Activated T-helper 17 cell treated with anti-CD3 and anti-CD28 coated beads, Interleukin-2, amount 50 U/mL, for 72 hours (primary cell): Measurements from ENCODE around the gene LARP4. TPM values are rescaled to one million over a fixed set of nuclear protein-coding genes. Genes with fewer than 3 reads are reported as not detected.
"Not testable (repeated sequence)": the region's sequence is repeated elsewhere in the genome, so short reads cannot be mapped to it uniquely, and the experiment has no call there.

Source experiments
- ATAC-seq: fragments of 150-1000 bp; cut with Tn5 transposase; replicated peaks from 2 replicates; pipeline ENCODE4 v1.10.0; 2021; ENCODE audit warnings: mild to moderate bottlenecking, moderate library complexity
- H3K27ac Mint-ChIP-seq: one replicate; pipeline ENCODE4 v1.8.0; 2022; ENCODE audit warnings: mixed read lengths
- H3K27me3 Mint-ChIP-seq: one replicate; pipeline ENCODE4 v1.8.0; 2022; ENCODE audit warnings: mixed read lengths
- H3K36me3 Mint-ChIP-seq: one replicate; pipeline ENCODE4 v1.8.0; 2022; ENCODE audit warnings: low read depth, mild to moderate bottlenecking, mixed read lengths
- H3K4me1 Mint-ChIP-seq: one replicate; pipeline ENCODE4 v1.8.0; 2022; ENCODE audit warnings: mixed read lengths
- H3K4me3 Mint-ChIP-seq: one replicate; pipeline ENCODE4 v1.8.0; 2022; ENCODE audit warnings: mild to moderate bottlenecking, mixed read lengths
- H3K9me3 Mint-ChIP-seq: one replicate; pipeline ENCODE4 v1.8.0; 2022; ENCODE audit warnings: mixed read lengths
- total RNA-seq, 2 donors: library from RNA; stranded (reverse); gene quantifications; one replicate each; pipeline ENCODE4 v1.2.3, GENCODE V29; 2022

Gene LARP4
- total RNA-seq, result 10 to 100 TPM; 35.2 to 80.7 TPM

DNA sequence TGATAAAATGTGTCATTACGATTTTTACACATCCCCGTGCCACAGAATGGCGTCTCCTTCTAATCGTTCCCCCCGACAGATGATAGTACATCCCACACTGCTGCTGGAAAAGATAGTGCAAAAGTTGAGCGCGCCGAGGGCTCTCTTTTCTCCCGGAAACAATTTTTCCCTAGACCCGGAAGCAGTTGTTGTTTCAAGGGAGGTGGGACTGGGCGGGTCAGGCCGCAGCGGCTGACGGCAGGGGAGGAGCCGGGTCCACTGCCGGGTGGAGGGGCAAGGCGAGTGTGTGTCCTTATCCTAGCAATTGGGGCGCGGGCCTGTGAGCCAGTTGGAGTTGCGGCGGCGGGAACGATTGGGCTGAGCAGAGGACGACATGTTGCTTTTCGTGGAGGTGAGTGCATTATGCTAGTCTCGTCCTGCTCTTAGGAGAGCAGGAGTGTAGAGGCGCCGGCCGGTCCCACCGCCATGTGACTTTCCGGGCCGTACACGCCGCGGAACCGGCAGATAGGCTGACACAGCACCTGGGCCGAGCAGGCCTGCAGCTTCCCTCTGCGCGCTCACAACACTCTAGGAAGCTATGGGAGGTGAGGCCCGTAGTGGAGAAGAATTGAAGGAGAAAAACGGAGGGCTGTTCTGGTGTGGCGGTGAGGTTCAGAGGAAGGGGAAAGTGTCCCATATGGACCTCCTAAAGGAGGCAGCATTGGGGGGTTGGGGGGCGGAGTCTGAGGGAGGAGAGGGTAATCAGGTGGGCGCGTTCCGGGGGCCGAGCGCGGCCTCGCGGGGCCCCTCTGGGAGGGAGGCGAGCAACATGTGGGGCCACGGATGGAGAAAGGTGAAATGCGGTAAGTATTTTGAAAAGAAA lies at the start of gene LARP4:
LARP4 (plus strand) TSS at position 248 of the 862 bp plus-strand sequence; CDS start at position 374, 126 bp downstream.
- peak within 1 kb of the TSS; percentile 98 for H3K27ac Mint-ChIP-seq
- H3K9me3 Mint-ChIP-seq, result no peaks in the 10 kb centered on the region
- peaks cover 27% of the 10 kb centered on the region for H3K36me3 Mint-ChIP-seq
- H3K27me3 Mint-ChIP-seq, result no peaks in the 10 kb centered on the region
- peak within 1 kb of the TSS; percentile 98 for H3K4me3 Mint-ChIP-seq
- peaks cover 7% of the 10 kb centered on the region for H3K4me1 Mint-ChIP-seq
- peak; percentile 99 for ATAC-seq

DNA sequence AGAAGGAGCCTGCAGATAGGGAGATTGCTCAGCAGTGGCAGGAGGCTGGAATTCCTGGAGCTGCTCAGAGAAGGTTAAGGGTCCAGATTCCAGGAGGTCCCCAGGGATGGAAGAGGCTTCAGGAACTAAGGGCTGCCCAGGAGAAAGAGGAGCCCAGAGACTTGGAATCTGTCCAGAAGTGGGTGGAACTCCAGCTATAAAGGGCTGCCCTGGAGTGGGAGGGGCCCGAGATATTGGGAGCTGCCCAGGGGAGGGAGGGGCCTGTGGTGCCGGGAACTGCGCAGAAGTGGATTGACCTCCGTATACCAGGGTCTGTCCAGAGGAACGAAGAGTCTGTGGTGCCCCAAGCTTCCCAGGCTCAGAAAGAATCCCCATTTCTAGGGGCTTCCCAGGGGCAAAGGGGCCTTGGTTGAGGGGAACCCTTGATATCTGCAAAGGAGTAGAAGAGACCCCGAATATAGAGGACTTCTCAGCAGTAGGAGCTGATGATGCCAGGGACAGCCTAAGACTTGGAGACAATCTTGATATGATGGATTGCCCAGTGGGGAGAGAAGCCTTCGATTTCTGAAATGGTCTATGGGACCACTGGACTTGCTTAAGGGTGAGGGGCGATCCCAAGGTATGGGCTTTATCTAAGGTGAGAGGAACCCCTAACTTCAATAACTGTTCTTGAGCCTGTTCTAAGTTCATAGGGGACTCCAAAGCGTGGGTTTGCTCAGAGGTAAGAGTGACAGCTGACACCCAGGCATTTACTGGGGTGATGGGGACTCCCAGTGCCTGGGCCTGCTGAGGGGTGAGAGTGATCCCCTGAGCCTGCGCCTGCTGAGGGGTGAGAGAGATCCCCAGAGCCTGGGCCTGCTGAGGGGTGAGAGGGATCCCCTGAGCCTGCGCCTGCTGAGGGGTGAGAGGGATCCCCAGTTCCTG lies 49.3 kb upstream of the LARP4 start:
- Mint-ChIP-seq H3K4me1 (no peaks in the 10 kb centered on the region), H3K27ac (no peak overlapping the region), H3K27me3 (no peaks in the 10 kb centered on the region), H3K4me3 (no peak overlapping the region), H3K9me3 (no peaks in the 10 kb centered on the region), H3K36me3 (no peaks in the 10 kb centered on the region)
- no peak for ATAC-seq

DNA sequence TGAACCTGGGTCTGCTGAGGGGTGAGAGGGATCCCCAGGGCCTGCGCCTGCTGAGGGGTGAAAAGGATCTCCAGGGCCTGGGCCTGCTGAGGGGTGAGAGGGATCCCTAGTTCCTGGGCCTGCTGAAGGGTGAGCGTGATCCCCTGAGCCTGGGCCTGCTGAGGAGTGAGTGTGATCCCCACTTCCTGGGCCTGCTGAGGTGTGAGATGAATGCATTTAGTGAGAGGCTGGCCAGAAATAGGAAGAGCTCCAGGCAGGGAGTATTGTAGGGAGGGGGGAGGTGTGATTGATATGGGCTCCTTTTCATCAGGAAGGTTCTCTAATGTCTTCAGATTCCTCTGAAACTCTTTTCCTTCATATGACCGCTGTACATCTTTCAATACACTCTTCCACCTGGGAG lies 47.3 kb upstream of the LARP4 start:
- H3K27me3 Mint-ChIP-seq, result no peaks in the 10 kb centered on the region
- no peak for ATAC-seq
- H3K4me1 Mint-ChIP-seq, result no peaks in the 10 kb centered on the region
- H3K4me3 Mint-ChIP-seq, result no peak overlapping the region
- no peaks in the 10 kb centered on the region for H3K9me3 Mint-ChIP-seq
- no peaks in the 10 kb centered on the region for H3K36me3 Mint-ChIP-seq
- H3K27ac Mint-ChIP-seq, result no peak overlapping the region

DNA sequence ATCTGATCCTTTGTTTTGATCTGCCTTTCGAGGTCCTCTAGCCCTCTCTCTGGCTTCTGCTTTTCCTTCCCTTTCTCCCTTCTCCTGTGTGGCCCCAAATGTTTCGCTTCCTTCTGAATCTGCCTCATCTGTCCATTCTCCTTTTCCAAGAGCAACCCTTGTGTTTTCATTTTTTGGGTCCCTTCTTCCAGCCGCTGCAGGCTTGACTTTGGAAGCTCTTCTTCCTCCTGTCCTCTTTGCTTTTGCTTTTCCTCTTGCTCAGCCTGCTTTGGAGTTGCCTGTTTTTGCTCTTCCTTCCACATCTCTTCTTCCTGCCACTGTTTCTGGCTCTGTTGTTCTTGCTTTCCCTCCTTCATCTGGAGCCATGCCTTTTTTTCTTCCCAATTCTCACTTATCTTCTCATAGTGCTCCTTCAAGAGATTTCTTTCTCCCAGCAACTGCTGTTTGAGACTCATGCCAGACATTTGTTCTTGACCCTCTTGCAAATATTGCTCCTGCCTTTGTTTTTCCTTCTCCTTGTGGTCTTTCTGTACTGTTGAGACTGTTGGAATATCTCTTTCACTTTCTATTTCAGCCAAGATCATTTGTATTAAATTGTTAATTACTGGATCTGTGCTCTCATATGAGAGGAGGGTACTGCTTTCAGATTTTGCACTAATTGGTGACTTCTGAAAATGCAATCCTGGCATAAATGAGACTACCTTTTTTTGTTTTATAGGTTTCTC lies 46.7 kb upstream of the LARP4 start:
- ATAC-seq, result no peak
- H3K27ac Mint-ChIP-seq, result no peak overlapping the region
- no peaks in the 10 kb centered on the region for H3K36me3 Mint-ChIP-seq
- H3K4me3 Mint-ChIP-seq, result no peak overlapping the region
- H3K27me3 Mint-ChIP-seq, result no peaks in the 10 kb centered on the region
- H3K4me1 Mint-ChIP-seq, result no peaks in the 10 kb centered on the region
- no peaks in the 10 kb centered on the region for H3K9me3 Mint-ChIP-seq

DNA sequence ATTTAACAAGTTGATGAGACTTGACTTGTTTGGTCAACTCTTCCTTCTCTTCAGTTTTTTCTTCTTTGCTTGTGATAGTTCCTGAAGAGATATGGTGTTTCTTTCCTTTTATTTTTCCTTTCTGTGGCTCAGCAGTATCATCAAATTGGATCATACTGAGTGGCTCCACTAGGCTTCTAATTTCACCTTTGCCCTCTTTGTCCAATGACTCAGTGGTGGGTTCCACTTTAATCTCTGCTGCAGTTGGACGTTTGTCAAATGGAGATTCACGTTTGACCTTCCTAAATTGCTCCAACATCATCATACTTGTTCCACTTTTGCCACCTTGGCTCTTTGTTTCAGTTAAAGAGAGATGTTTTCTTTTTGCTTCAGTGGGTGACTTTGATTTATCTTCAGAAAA lies 45.8 kb upstream of the LARP4 start:
- H3K27me3 Mint-ChIP-seq, result no peaks in the 10 kb centered on the region
- ATAC-seq, result no peak
- no peak overlapping the region for H3K4me3 Mint-ChIP-seq
- no peaks in the 10 kb centered on the region for H3K36me3 Mint-ChIP-seq
- no peaks in the 10 kb centered on the region for H3K9me3 Mint-ChIP-seq
- no peak overlapping the region for H3K27ac Mint-ChIP-seq
- no peaks in the 10 kb centered on the region for H3K4me1 Mint-ChIP-seq

DNA sequence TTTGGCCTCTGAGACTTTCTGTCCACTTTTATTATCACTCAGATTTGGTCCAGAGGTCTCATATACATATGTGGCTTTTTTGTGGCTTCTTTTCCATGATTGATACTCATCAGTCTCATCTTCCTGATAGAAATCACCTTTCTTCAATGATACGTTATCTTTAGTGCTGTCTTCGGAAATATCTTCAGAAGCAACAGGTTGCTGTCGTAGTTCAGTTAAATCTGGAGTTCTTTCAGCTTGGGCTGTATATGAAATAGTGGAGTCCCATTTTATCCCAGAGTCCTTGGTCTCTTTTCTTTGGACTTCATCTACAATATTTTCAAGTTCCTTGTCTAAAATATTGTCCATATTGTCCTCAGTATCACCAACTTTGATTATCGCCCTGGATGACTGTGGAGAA lies 45.3 kb upstream of the LARP4 start:
- Mint-ChIP-seq H3K27ac (no peak overlapping the region), H3K9me3 (no peaks in the 10 kb centered on the region), H3K4me3 (no peak overlapping the region), H3K4me1 (no peaks in the 10 kb centered on the region), H3K36me3 (no peaks in the 10 kb centered on the region), H3K27me3 (no peaks in the 10 kb centered on the region)
- no peak for ATAC-seq

DNA sequence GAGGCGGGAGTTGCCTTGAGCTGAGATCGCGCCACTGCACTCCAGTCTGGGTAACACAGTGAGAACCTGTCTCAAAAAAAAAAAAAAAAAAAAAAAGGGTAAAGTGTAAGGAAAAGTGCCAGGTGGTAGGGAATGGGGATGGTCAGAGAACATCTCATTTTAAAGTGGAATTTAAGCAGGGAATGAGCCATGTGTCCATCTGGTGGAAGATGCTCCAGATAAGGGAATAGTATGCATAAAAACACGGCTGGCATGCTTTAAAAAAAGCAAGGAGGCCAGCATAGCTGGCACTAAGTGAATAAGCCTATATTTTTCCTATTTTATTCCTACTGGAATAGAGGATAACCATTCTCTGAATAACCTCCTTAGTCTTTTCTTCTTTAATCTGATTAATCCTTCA lies 38.0 kb upstream of the LARP4 start:
- no peak for ATAC-seq
- no peaks in the 10 kb centered on the region for H3K36me3 Mint-ChIP-seq
- no peaks in the 10 kb centered on the region for H3K27me3 Mint-ChIP-seq
- H3K27ac Mint-ChIP-seq, result no peak overlapping the region
- no peaks in the 10 kb centered on the region for H3K9me3 Mint-ChIP-seq
- no peaks in the 10 kb centered on the region for H3K4me1 Mint-ChIP-seq
- no peak overlapping the region for H3K4me3 Mint-ChIP-seq

DNA sequence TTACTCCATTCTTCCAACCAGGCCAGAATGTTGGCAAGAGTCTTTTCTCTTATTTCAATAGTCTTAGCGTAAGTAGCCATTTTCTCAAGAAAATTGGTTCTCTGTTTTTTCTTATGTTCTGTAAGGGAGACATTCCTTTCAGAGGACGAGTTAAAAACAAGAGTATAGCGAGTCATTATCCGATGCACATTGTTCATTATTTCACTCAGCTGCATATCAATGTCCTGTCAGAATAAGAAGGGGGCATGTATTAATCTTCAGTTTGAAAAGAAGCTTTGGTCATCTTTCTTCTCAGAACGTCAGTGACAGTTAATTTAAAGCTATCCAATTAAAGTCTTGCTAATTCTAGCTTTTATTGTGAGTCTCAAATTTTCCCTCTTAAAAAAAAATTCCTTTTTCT lies 37.5 kb upstream of the LARP4 start:
- Mint-ChIP-seq H3K36me3 (no peaks in the 10 kb centered on the region), H3K4me1 (no peaks in the 10 kb centered on the region), H3K27me3 (no peaks in the 10 kb centered on the region), H3K4me3 (no peak overlapping the region), H3K27ac (no peak overlapping the region), H3K9me3 (no peaks in the 10 kb centered on the region)
- no peak for ATAC-seq

DNA sequence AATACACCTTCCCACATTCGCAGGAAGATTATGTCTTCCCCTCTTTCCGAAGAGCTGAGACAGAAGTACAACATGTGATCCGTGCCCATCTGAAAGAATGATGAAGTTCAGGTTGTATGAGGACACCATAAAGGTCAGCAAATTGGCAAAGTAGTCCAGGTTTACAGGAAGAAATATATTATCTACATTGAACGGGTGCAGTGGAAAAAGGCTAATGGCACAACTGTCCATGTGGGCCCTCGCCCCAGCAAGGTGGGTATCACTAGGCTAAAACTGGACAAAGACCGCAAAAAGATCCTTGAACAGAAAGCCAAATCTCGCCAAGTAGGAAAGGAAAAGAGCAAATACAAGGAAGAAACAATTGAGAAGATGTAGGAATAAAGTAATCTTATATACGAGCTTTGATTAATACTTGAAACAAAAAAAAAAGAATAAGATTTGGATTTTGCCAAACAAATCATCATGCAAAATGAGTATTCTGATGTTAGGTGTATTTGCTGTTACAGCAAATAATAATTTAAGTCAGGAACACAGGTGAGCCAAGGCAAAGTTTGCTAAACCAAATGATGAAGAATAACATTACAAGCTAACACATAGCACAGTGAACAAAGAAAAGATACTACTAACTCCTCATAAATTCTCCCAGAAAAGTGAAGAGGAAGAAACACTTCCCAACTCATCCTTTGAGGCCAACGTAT lies 34.8 kb upstream of the LARP4 start:
- no peaks in the 10 kb centered on the region for H3K4me1 Mint-ChIP-seq
- no peak overlapping the region for H3K27ac Mint-ChIP-seq
- no peaks in the 10 kb centered on the region for H3K9me3 Mint-ChIP-seq
- no peaks in the 10 kb centered on the region for H3K36me3 Mint-ChIP-seq
- no peak for ATAC-seq
- H3K27me3 Mint-ChIP-seq, result no peaks in the 10 kb centered on the region
- no peak overlapping the region for H3K4me3 Mint-ChIP-seq

DNA sequence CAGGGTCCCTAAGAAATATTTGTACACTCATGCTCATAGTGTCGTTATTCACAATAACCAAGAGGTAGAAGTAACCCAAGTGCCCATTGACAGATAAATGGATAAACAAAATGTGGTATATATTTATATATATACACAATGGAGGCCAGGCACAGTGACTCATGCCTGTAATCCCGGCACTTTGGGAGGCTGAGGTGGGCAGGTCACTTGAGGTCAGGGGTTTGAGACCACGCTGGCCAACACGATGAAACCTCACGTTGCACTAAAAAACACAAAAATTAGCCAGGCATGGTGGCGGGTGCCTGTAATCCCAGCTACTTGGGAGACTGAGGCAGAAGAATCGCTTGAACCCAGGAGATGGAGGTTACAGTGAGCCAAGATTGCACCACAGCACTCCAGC lies 30.0 kb upstream of the LARP4 start:
- H3K27ac Mint-ChIP-seq, H3K27me3 Mint-ChIP-seq, H3K36me3 Mint-ChIP-seq, H3K9me3 Mint-ChIP-seq, H3K4me1 Mint-ChIP-seq, ATAC-seq, H3K4me3 Mint-ChIP-seq: not testable (repeated sequence)

DNA sequence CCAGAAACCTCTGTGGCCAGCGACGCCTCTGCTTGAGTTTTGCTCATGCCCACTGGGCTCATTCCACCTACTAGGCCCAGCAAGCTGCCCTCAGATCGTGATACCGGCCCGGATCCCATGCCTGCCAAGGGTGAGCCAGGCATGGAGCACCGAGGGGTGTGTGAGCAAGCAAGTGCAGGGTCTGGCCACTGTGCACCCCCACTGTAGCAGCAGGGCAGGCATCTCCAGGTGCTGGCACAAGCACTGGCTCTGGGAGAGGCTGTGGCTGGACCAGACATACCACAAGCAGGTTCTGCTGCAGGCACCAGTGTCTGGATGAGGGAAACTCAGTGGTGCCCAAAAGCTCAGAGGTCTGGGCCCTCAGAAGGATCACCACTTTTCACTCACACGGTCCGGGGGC lies 24.9 kb upstream of the LARP4 start:
- Mint-ChIP-seq H3K27me3 (no peaks in the 10 kb centered on the region), H3K9me3 (no peaks in the 10 kb centered on the region), H3K4me1 (no peaks in the 10 kb centered on the region), H3K4me3 (no peak overlapping the region), H3K36me3 (no peaks in the 10 kb centered on the region), H3K27ac (no peak overlapping the region)
- ATAC-seq, result no peak

DNA sequence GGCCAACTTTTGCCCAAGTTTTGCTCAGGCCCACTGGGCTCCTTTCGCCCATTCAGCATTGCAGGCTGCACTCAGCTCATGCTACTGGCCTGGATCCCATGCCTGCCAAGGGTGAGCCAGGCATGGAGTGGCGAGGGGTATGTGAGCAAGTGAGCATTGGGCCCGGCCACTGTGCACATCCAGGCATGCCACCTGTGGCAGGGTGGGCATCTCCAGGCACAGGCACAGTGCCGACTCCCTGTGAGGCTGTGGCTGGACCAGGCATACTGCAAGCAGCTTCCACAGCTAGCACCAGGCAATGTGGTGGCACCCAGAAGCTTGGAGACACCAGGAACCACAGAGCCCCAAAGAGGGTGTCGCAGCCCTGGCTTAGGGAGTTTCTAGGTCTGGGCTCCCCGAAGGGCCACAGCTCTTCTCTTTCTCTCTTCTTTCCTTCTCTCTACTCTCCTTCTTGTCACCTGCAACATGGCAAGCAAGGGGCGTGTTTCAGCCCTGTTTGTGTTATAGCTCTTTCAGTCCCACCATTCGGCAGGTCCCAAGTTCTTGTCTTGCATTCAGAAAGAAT lies 19.8 kb upstream of the LARP4 start:
- Mint-ChIP-seq H3K4me3 (no peak overlapping the region), H3K27me3 (no peaks in the 10 kb centered on the region), H3K4me1 (no peaks in the 10 kb centered on the region), H3K9me3 (no peaks in the 10 kb centered on the region), H3K27ac (no peak overlapping the region), H3K36me3 (no peaks in the 10 kb centered on the region)
- no peak for ATAC-seq

DNA sequence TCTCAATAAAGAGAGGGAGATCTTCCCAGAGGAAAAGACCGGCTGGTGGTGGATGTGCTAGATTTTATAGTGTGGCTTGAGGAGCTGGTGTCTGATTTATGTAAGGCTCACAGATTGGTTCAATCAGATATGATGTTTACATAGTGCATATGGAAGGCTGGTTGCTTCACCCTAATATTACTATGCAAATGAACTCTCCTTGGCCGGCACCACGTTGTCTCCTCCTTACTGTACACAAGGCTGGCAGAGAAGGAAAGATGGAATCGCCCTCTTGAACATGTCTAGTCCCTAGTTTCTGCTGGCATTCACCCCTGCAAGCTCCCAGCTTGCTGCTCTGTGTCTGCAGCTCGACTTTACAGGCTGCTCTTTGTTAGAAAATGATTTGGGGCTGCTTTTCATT lies 13.2 kb upstream of the LARP4 start:
- H3K27ac Mint-ChIP-seq, result no peak overlapping the region
- H3K27me3 Mint-ChIP-seq, result no peaks in the 10 kb centered on the region
- no peaks in the 10 kb centered on the region for H3K36me3 Mint-ChIP-seq
- H3K4me1 Mint-ChIP-seq, result no peaks in the 10 kb centered on the region
- H3K4me3 Mint-ChIP-seq, result no peak overlapping the region
- no peak for ATAC-seq
- H3K9me3 Mint-ChIP-seq, result no peaks in the 10 kb centered on the region
